Ishikawa (cell line): Measurements from ENCODE around the gene VTCN1.

Experiments
- CEBPB ChIP-seq: IDR thresholded peaks from 2 replicates; pipeline ENCODE4 v1.6.1; 2012
- CREB1 ChIP-seq: IDR thresholded peaks from 2 replicates; pipeline ENCODE4 v1.6.1; 2012; ENCODE audit warnings: low read depth
- EGR1 ChIP-seq: IDR thresholded peaks from 2 replicates; pipeline ENCODE4 v1.6.1; 2012
- EP300 ChIP-seq: IDR thresholded peaks from 2 replicates; pipeline ENCODE4 v1.6.1; 2012; ENCODE audit warnings: borderline replicate concordance
- RAD21 ChIP-seq: IDR thresholded peaks from 2 replicates; pipeline ENCODE4 v1.6.1; 2012; ENCODE audit warnings: low read depth
- TAF1 ChIP-seq: IDR thresholded peaks from 2 replicates; pipeline ENCODE4 v1.6.1; 2012; ENCODE audit warnings: low read depth, mild to moderate bottlenecking
- TCF12 ChIP-seq: IDR thresholded peaks from 2 replicates; pipeline ENCODE4 v1.6.1; 2012; ENCODE audit warnings: low read depth
- ZBTB7A ChIP-seq: IDR thresholded peaks from 2 replicates; pipeline ENCODE4 v1.6.1; 2012; ENCODE audit warnings: low read depth
- TF ChIP-seq, protein P1 (sequence below): IDR thresholded peaks from 2 replicates; pipeline ENCODE4 v1.6.1; 2012
- TF ChIP-seq, protein P2 (sequence below): IDR thresholded peaks from 2 replicates; pipeline ENCODE4 v1.6.1; 2012

DNA sequence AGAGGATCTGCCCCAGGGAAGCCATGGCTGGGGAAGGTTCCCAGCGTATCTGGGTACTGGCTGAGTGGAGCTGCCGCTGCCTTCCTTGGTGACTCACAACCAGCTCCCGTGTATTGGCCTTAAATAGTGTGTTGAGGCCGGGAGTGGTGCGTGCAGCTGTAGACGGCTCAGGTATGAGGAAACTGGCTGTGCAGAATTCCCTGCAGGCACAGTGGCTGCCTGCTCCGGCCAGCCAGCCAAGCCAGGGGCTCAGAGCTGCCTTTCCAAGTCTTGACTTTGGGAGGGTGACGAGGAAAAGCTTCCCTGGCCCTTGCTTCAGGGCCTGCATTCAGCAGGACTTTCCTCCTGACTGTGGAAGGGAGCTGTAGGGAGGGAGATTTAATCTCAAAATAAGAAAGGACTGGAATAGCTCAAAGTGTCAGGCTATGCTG lies at the start of gene VTCN1:
- TF ChIP-seq EP300 (no peak), CREB1 (no peak), EGR1 (no peak), TAF1 (no peak), ZBTB7A (no peak), CEBPB (no peak), TCF12 (no peak), RAD21 (no peak)
- TF ChIP-seq, protein P1, sequence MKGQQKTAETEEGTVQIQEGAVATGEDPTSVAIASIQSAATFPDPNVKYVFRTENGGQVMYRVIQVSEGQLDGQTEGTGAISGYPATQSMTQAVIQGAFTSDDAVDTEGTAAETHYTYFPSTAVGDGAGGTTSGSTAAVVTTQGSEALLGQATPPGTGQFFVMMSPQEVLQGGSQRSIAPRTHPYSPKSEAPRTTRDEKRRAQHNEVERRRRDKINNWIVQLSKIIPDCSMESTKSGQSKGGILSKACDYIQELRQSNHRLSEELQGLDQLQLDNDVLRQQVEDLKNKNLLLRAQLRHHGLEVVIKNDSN, result no peak
- TF ChIP-seq, protein P2, sequence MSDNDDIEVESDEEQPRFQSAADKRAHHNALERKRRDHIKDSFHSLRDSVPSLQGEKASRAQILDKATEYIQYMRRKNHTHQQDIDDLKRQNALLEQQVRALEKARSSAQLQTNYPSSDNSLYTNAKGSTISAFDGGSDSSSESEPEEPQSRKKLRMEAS, result no peak
